H9 (cell line): Measurements from ENCODE around the gene C2CD2. TPM values are rescaled to one million over a fixed set of nuclear protein-coding genes. Genes with fewer than 3 reads are reported as not detected.

ENCODE experiments used
- DNase-seq: peaks from one replicate; pipeline ENCODE4 v3.0.0-alpha.2; 2017
- H2AFZ ChIP-seq: one replicate; pipeline ENCODE4 v1.6.1; 2013; ENCODE audit warnings: mild to moderate bottlenecking, low read length, control low read depth, moderate library complexity
- H2AK5ac ChIP-seq: 2 replicates; pipeline ENCODE4 v1.6.1; 2013; ENCODE audit warnings: low read length, control low read depth, mixed read lengths; ENCODE audit not compliant: insufficient read length
- H2BK120ac ChIP-seq: one replicate; pipeline ENCODE4 v1.6.1; 2013; ENCODE audit warnings: low read depth, mild to moderate bottlenecking, low read length, control low read depth, inconsistent platforms; ENCODE audit not compliant: poor library complexity, severe bottlenecking
- H2BK12ac ChIP-seq: 2 replicates; pipeline ENCODE4 v1.6.1; 2013; ENCODE audit warnings: low read length, control low read depth, mixed read lengths, low read depth; ENCODE audit not compliant: insufficient read length
- H2BK15ac ChIP-seq: 2 replicates; pipeline ENCODE4 v1.6.1; 2013; ENCODE audit warnings: low read depth, low read length, control low read depth
- H2BK20ac ChIP-seq: one replicate; pipeline ENCODE4 v1.6.1; 2013; ENCODE audit warnings: low read depth, mild to moderate bottlenecking, low read length, control low read depth, inconsistent platforms; ENCODE audit not compliant: poor library complexity, severe bottlenecking
- H2BK5ac ChIP-seq: 2 replicates; pipeline ENCODE4 v1.6.1; 2013; ENCODE audit warnings: low read length, control low read depth, mixed read lengths; ENCODE audit not compliant: insufficient read length
- H3K14ac ChIP-seq: 2 replicates; pipeline ENCODE4 v1.6.1; 2013; ENCODE audit warnings: low read length, control low read depth; ENCODE audit not compliant: insufficient read depth
- H3K18ac ChIP-seq: 2 replicates; pipeline ENCODE4 v1.6.1; 2013; ENCODE audit warnings: low read depth, mild to moderate bottlenecking, mixed read lengths, low read length, control low read depth; ENCODE audit not compliant: insufficient read length
- H3K23ac ChIP-seq: 2 replicates; pipeline ENCODE4 v1.6.1; 2013; ENCODE audit warnings: low read length, control low read depth, mixed read lengths, low read depth; ENCODE audit not compliant: insufficient read length
- H3K23me2 ChIP-seq: 2 replicates; pipeline ENCODE4 v1.6.1; 2013; ENCODE audit warnings: low read depth, mild to moderate bottlenecking, mixed read lengths, low read length, control low read depth; ENCODE audit not compliant: insufficient read length, poor library complexity, severe bottlenecking
- H3K27ac ChIP-seq: 2 replicates; pipeline ENCODE4 v1.5.1; 2013; ENCODE audit warnings: low read length, control low read depth, mixed read lengths, low read depth; ENCODE audit not compliant: insufficient read length
- H3K27me3 ChIP-seq: 2 replicates; pipeline ENCODE4 v1.6.1; 2013; ENCODE audit warnings: low read length, control low read depth, inconsistent platforms; ENCODE audit not compliant: insufficient read depth
- H3K4ac ChIP-seq: 2 replicates; pipeline ENCODE4 v1.6.1; 2013; ENCODE audit warnings: low read depth, mild to moderate bottlenecking, control low read depth, inconsistent platforms, low read length, moderate library complexity
- H3K4me1 ChIP-seq: 2 replicates; pipeline ENCODE4 v1.6.1; 2013; ENCODE audit warnings: low read length, control low read depth, inconsistent platforms; ENCODE audit not compliant: insufficient read depth
- H3K4me2 ChIP-seq: 2 replicates; pipeline ENCODE4 v1.6.1; 2013; ENCODE audit warnings: low read length, control low read depth, mixed read lengths; ENCODE audit not compliant: insufficient read length, insufficient read depth
- H3K56ac ChIP-seq: 2 replicates; pipeline ENCODE4 v1.6.1; 2013; ENCODE audit warnings: low read depth, mild to moderate bottlenecking, mixed read lengths, low read length, control low read depth; ENCODE audit not compliant: insufficient read length
- H3K79me1 ChIP-seq: 2 replicates; pipeline ENCODE4 v1.6.1; 2013; ENCODE audit warnings: low read depth, mild to moderate bottlenecking, moderate library complexity, low read length, control low read depth, inconsistent platforms; ENCODE audit not compliant: insufficient read depth, poor library complexity, severe bottlenecking
- H3K79me2 ChIP-seq: 2 replicates; pipeline ENCODE4 v1.6.1; 2013; ENCODE audit warnings: low read length, control low read depth, inconsistent platforms; ENCODE audit not compliant: insufficient read depth
- H3K9ac ChIP-seq: 2 replicates; pipeline ENCODE4 v1.6.1; 2013; ENCODE audit warnings: low read length, control low read depth, mixed read lengths; ENCODE audit not compliant: insufficient read length; ENCODE audit errors: extremely low read depth
- H3K9me3 ChIP-seq: one replicate; pipeline ENCODE4 v1.6.1; 2013; ENCODE audit warnings: low read depth, low read length, inconsistent platforms; ENCODE audit not compliant: control insufficient read depth
- H3T11ph ChIP-seq: one replicate; pipeline ENCODE4 v1.6.1; 2013; ENCODE audit warnings: mild to moderate bottlenecking, low read length, control low read depth, inconsistent platforms
- H4K20me1 ChIP-seq: one replicate; pipeline ENCODE4 v1.6.1; 2013; ENCODE audit not compliant: control insufficient read depth, insufficient read length, insufficient read depth
- H4K5ac ChIP-seq: 2 replicates; pipeline ENCODE4 v1.6.1; 2013; ENCODE audit warnings: low read depth, mild to moderate bottlenecking, mixed read lengths, low read length, control low read depth; ENCODE audit not compliant: insufficient read length
- H4K8ac ChIP-seq: replicated peaks from 2 replicates; pipeline ENCODE4 v1.6.1; 2013; ENCODE audit warnings: low read length, control low read depth, mixed read lengths, low read depth; ENCODE audit not compliant: insufficient read length
- H4K91ac ChIP-seq: 2 replicates; pipeline ENCODE4 v1.6.1; 2013; ENCODE audit warnings: low read depth, mild to moderate bottlenecking, moderate library complexity, mixed read lengths, low read length, control low read depth; ENCODE audit not compliant: insufficient read length
- H3K27ac Mint-ChIP-seq, 3 experiments: 2 replicates in 2 of 3; 3 replicates in 1 of 3; pipeline ENCODE4 v1.8.0; 2020 to 2021; ENCODE audit warnings: mixed read lengths in 3 of 3, mild to moderate bottlenecking in 1 of 3, moderate library complexity in 1 of 3
- H3K27me3 Mint-ChIP-seq: 2 replicates; pipeline ENCODE4 v1.8.0; 2021; ENCODE audit warnings: low read depth, mild to moderate bottlenecking, moderate library complexity, mixed read lengths
- H3K36me3 Mint-ChIP-seq, 3 experiments: 2 replicates in 2 of 3; 3 replicates in 1 of 3; pipeline ENCODE4 v1.8.0; 2020 to 2021; ENCODE audit warnings: low read depth in 3 of 3, mixed read lengths in 3 of 3; ENCODE audit not compliant: insufficient read depth in 1 of 3
- H3K4me1 Mint-ChIP-seq, 2 experiments: 2 replicates each; pipeline ENCODE4 v1.8.0; 2020; ENCODE audit warnings: mixed read lengths in 2 of 2
- H3K4me3 Mint-ChIP-seq, 2 experiments: 2 replicates in 1 of 2; 3 replicates in 1 of 2; pipeline ENCODE4 v1.8.0; 2020 to 2021; ENCODE audit warnings: mild to moderate bottlenecking in 2 of 2, mixed read lengths in 2 of 2, moderate library complexity in 1 of 2
- H3K9me3 Mint-ChIP-seq, 2 experiments: 2 replicates in 1 of 2; 3 replicates in 1 of 2; pipeline ENCODE4 v1.8.0; 2020; ENCODE audit warnings: mild to moderate bottlenecking in 2 of 2, mixed read lengths in 2 of 2, moderate library complexity in 1 of 2
- CTCF ChIP-seq: fragments of 200-600 bp; sonication (generic); conservative IDR thresholded peaks from 3 replicates; pipeline ENCODE4 v1.8.0; 2021; ENCODE audit warnings: antibody characterized with exemption, mild to moderate bottlenecking
- WGBS: extraction: QIAGEN DNeasy Blood & Tissue Kit; methylation state at CpG from one replicate; pipeline ENCODE4 v1.1.7; 2013; ENCODE audit warnings: missing lambda C conversion rate, low lambda C conversion rate, mixed read lengths; ENCODE audit not compliant: insufficient read length; ENCODE audit errors: extremely low coverage; 5-methylcytosine and 5-hydroxymethylcytosine counted together
- total RNA-seq: library from RNA; stranded (reverse); gene quantifications from 2 replicates; pipeline ENCODE4 v1.2.1, GENCODE V29; 2021

The C2CD2 gene
- total RNA-seq, 1 experiment from 2014 or later: 14.6 TPM

GRCh38 chr21:41837756-41838297 lies 116.0 kb downstream of the C2CD2 start:
- TF ChIP-seq CTCF: no peak
- Mint-ChIP-seq H3K4me1 (peaks cover 24 to 26% of the 10 kb centered on the region in 2 experiments), H3K4me3 (no peak overlapping the region), H3K9me3 (peaks cover 13 to 15% of the 10 kb centered on the region in 2 experiments), H3K36me3 (peaks cover 33 to 52% (median 40%) of the 10 kb centered on the region in 3 experiments; a peak in 6 of 7 replicates), H3K27ac (peak overlapping the region in 1 of 3 experiments; percentile 71; a peak in 3 of 7 replicates), H3K27me3 (no peaks in the 10 kb centered on the region)
- Histone ChIP-seq H4K8ac (no peak overlapping the region), H4K20me1 (no peaks in the 10 kb centered on the region), H3K14ac (no peak overlapping the region), H3K79me2 (no peaks in the 10 kb centered on the region), H3K27ac (no peak overlapping the region), H3K9ac (no peak overlapping the region), H2BK20ac (no peak overlapping the region), H3K9me3 (no peaks in the 10 kb centered on the region), H3K79me1 (no peaks in the 10 kb centered on the region), H3K4me2 (no peak overlapping the region), H3K23me2 (no peaks in the 10 kb centered on the region), H4K91ac (no peak overlapping the region), H4K5ac (no peak overlapping the region), H3K18ac (no peak overlapping the region), H3K56ac (no peak overlapping the region), H2BK15ac (no peak overlapping the region), H2AK5ac (no peak overlapping the region), H3K4ac (no peak overlapping the region), H3T11ph (no peak overlapping the region), H2BK12ac (no peak overlapping the region), H3K23ac (no peak overlapping the region), H2AFZ (no peak overlapping the region), H3K4me1 (no peaks in the 10 kb centered on the region), H2BK5ac (no peak overlapping the region), H3K27me3 (no peaks in the 10 kb centered on the region), H2BK120ac (no peak overlapping the region)
- WGBS: no CpG with 5 or more reads among the region's 7 CpGs
- no peak for DNase-seq
